Cardiac fibroblast (primary cell): ENCODE results near the gene PARK7.

ENCODE experiments used
- DNase-seq, 2 donors: peaks; one replicate each; pipeline versions ENCODE4 v3.0.0 to v3.0.0-alpha.2; 2010; ENCODE audit warnings: low read depth in 2 of 2
- H3K4me3 ChIP-seq, 2 donors: replicated peaks in 1 of 2; 1 replicate in 1 of 2; 2 replicates in 1 of 2; pipeline ENCODE4 v1.5.1; 2011; ENCODE audit warnings: low read depth in 2 of 2, low read length in 2 of 2, mild to moderate bottlenecking in 2 of 2, moderate library complexity in 1 of 2
- CTCF ChIP-seq: IDR thresholded peaks from one replicate; pipeline ENCODE4 v1.5.1; 2011; ENCODE audit warnings: low read depth, mild to moderate bottlenecking, low read length, inconsistent platforms

PARK7 gene

GRCh38 chr1:8013800-8014199 is 52.3 kb downstream of the PARK7 start:
- no peak for TF ChIP-seq CTCF
- DNase-seq: peak; percentile 18 to 34
- H3K4me3 ChIP-seq: no peak overlapping the region

GRCh38 chr1:8014381-8014988 is 53.0 kb downstream of the PARK7 start:
- TF ChIP-seq CTCF: no peak
- no peak for DNase-seq
- H3K4me3 ChIP-seq: no peak overlapping the region

DNA sequence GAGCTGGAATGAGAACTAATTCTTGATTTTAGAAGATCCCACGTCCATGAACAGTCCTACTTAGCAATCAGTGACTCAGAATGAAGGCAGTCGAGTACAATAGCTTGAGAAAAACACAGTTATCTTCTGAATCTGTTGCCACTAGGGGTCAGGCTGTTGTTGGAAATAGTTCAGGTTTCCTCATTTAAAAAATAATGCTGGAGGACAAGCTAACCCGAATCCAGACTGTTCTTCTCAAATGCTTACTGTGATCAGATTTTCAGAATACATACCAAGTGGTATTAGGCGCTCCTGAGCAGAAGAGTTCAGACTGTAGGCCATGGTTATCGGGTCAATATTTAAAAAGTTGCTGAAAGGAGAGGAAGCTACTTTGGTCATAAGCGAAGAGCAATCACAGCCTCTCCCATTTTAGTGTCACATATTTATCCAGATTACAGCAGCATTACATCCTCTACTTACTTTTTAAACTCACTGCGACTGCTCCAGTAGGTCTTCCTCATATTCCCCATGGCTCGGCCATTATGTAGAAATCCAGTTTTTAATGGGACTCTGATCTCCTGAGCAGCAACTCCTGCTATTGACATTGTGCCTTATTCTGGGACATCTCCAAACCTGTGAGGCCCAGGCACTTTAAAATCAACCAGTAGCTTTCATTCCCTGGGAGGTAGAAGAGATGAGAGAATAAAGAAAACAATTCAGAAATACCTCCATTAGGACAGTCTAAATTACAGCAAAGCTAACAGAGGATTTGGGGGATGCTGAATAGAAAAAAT is 53.7 kb downstream of the PARK7 start:
- DNase-seq: peak; percentile 91 to 93
- H3K4me3 ChIP-seq: no peak overlapping the region
- peak; percentile 45 for TF ChIP-seq CTCF

DNA sequence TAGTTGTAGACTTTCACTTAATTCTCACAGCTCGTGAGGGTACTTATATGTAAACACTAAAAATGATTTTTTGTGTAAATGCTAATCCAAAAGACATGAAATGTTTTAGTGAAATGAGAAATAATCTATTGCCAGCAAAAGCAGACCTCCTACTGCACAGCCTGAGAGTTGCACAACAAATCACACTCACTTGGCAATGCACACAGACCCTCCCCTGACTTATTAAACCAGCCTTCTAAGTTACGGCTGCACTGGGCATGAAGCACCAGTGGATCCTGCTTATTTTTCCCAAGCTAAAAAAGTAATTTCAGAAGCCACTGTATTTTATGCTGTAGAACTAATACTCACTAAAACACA is 54.3 kb downstream of the PARK7 start:
- no peak overlapping the region for H3K4me3 ChIP-seq
- TF ChIP-seq CTCF: no peak
- peak; percentile 63 to 88 for DNase-seq

GRCh38 chr1:8016210-8016894 is 54.8 kb downstream of the PARK7 start:
- no peak for TF ChIP-seq CTCF
- peak; percentile 51 for DNase-seq
- no peak overlapping the region for H3K4me3 ChIP-seq

- H3K4me3 ChIP-seq: no peak overlapping the region
- DNase-seq: no peak
Measured at GRCh38 chr1:8016895-8017241, 55.4 kb downstream of the PARK7 start.

More at GRCh38 chr1:8016895-8017241, 55.4 kb downstream of the PARK7 start:
- TF ChIP-seq CTCF: no peak
